DOHH2 (cell line): ENCODE measurements around the gene PHKG2.

Source experiments
- H3F3A ChIP-seq: fragments of 200-600 bp; sonication (generic), shearing (Covaris generic); 2 replicates; pipeline ENCODE4 v1.6.0; 2016; ENCODE audit warnings: antibody characterized with exemption, mild to moderate bottlenecking; ENCODE audit not compliant: control insufficient read depth, insufficient read depth
- H3K27ac ChIP-seq: fragments of 200-600 bp; sonication (generic); 2 replicates; pipeline ENCODE4 v1.5.1; 2014; ENCODE audit warnings: low read depth, mild to moderate bottlenecking, low read length, moderate library complexity
- H3K27me3 ChIP-seq: fragments of 200-600 bp; sonication (generic); 2 replicates; pipeline ENCODE4 v1.6.1; 2014; ENCODE audit warnings: mild to moderate bottlenecking, low read length, mixed read lengths; ENCODE audit not compliant: control insufficient read depth
- H3K36me3 ChIP-seq: fragments of 200-600 bp; sonication (generic); 2 replicates; pipeline ENCODE4 v1.6.1; 2014; ENCODE audit warnings: mild to moderate bottlenecking, low read length, moderate library complexity, mixed read lengths; ENCODE audit not compliant: control insufficient read depth
- H3K4me1 ChIP-seq: fragments of 200-600 bp; sonication (generic); 2 replicates; pipeline ENCODE4 v1.6.1; 2014; ENCODE audit warnings: mild to moderate bottlenecking, low read length, mixed read lengths; ENCODE audit not compliant: control insufficient read depth
- H3K4me2 ChIP-seq: fragments of 200-600 bp; sonication (generic); 2 replicates; pipeline ENCODE4 v1.6.0; 2014; ENCODE audit warnings: mild to moderate bottlenecking, low read length, moderate library complexity
- H3K4me3 ChIP-seq: fragments of 200-600 bp; sonication (generic); 2 replicates; pipeline ENCODE4 v1.5.1; 2014; ENCODE audit warnings: mild to moderate bottlenecking, low read length, mixed read lengths
- H3K79me2 ChIP-seq: fragments of 200-600 bp; sonication (generic); 2 replicates; pipeline ENCODE4 v1.6.1; 2014; ENCODE audit warnings: mild to moderate bottlenecking, low read length, mixed read lengths; ENCODE audit not compliant: control insufficient read depth
- H3K9me2 ChIP-seq: fragments of 200-600 bp; sonication (generic); replicated peaks from 2 replicates; pipeline ENCODE4 v1.6.1; 2014; ENCODE audit warnings: mild to moderate bottlenecking, low read length, mixed read lengths; ENCODE audit not compliant: control insufficient read depth
- H3K9me3 ChIP-seq: fragments of 200-600 bp; sonication (generic); 2 replicates; pipeline ENCODE4 v1.6.1; 2014; ENCODE audit warnings: antibody characterized with exemption, low read length, mixed read lengths; ENCODE audit not compliant: control insufficient read depth, insufficient read depth
- H4K20me1 ChIP-seq: fragments of 200-600 bp; sonication (generic); 2 replicates; pipeline ENCODE4 v1.6.0; 2014; ENCODE audit warnings: low read depth, mild to moderate bottlenecking, antibody characterized with exemption, low read length, moderate library complexity; ENCODE audit not compliant: control insufficient read depth, insufficient read depth
- EZH2phosphoT487 ChIP-seq: fragments of 200-600 bp; sonication (generic); IDR thresholded peaks from 2 replicates; pipeline ENCODE4 v1.6.1; 2017; ENCODE audit warnings: borderline replicate concordance, mild to moderate bottlenecking, antibody characterized with exemption, low read length, moderate library complexity, mixed read lengths
- TF ChIP-seq, protein P1 (sequence below): fragments of 200-600 bp; sonication (generic); IDR thresholded peaks from one replicate; pipeline ENCODE4 v1.5.1; 2014; ENCODE audit warnings: antibody characterized with exemption, mild to moderate bottlenecking, low read depth, low read length; ENCODE audit not compliant: poor library complexity, severe bottlenecking

The PHKG2 gene

DNA sequence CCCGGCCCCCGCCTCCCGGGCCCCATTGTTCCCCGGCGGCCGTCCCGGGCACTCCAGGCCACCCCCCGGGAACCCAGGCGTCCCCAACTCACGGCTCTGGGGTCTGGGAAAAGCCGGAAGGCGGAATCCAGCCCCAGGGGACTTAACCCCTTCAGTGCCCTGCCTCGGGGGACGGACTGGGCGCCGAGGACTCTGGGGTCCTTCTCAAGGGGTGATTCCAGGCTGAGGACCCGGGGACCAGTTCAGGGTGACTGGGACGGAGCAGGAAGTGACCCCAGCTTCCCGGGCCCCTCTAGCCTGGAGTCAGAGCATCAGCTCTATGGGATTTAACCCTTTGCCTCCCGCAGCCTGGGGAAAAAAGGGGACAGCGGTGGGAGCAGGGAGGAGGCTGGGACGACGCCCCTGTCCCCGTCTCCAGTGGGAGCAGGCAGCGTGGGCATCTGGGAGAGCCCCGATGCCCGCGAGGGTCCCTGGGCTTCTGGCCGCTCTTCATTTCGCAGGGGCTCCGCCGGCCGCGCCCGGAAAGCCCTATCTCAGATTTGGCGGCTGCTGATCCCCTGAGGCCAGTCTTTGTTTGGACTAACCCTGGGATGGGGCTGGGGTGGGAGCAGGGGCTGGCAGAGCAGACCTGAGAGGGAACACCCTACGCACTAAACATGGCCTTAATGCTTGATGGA is 38.8 kb downstream of the PHKG2 start, which contains the start of gene ZNF629:
Gene ZNF629, minus strand, starts transcription at position 270 of the 677 bp plus-strand sequence. CDS start 2,723 bp downstream, outside the sequence.
- no peaks in the 10 kb centered on the region for H3K27me3 ChIP-seq
- H3K36me3 ChIP-seq = peaks cover 14% of the 10 kb centered on the region
- H3K4me3 ChIP-seq = peak within 1 kb of the TSS; percentile 83
- no peak within 1 kb of the TSS for H3K27ac ChIP-seq
- no peaks in the 10 kb centered on the region for H3F3A ChIP-seq
- peaks cover 21% of the 10 kb centered on the region for H3K79me2 ChIP-seq
- no peaks in the 10 kb centered on the region for H4K20me1 ChIP-seq
- H3K9me2 ChIP-seq = no peaks in the 10 kb centered on the region
- TF ChIP-seq EZH2phosphoT487 = no peak
- H3K4me1 ChIP-seq = peaks cover 19% of the 10 kb centered on the region
- H3K4me2 ChIP-seq = peak within 1 kb of the TSS; percentile 63
- H3K9me3 ChIP-seq = no peaks in the 10 kb centered on the region

GRCh38 chr16:30787613-30788378 is 39.6 kb downstream of the PHKG2 start:
- Histone ChIP-seq H3K9me2 (no peaks in the 10 kb centered on the region), H3K36me3 (peaks cover 10% of the 10 kb centered on the region), H3K9me3 (no peaks in the 10 kb centered on the region), H3F3A (no peaks in the 10 kb centered on the region), H3K4me1 (peaks cover 19% of the 10 kb centered on the region), H3K4me2 (peak overlapping the region; percentile 63), H3K27ac (no peak overlapping the region), H4K20me1 (no peaks in the 10 kb centered on the region), H3K79me2 (peaks cover 21% of the 10 kb centered on the region), H3K27me3 (no peaks in the 10 kb centered on the region), H3K4me3 (peak overlapping the region; percentile 83)
- TF ChIP-seq EZH2phosphoT487 = no peak
- TF ChIP-seq, protein P1, sequence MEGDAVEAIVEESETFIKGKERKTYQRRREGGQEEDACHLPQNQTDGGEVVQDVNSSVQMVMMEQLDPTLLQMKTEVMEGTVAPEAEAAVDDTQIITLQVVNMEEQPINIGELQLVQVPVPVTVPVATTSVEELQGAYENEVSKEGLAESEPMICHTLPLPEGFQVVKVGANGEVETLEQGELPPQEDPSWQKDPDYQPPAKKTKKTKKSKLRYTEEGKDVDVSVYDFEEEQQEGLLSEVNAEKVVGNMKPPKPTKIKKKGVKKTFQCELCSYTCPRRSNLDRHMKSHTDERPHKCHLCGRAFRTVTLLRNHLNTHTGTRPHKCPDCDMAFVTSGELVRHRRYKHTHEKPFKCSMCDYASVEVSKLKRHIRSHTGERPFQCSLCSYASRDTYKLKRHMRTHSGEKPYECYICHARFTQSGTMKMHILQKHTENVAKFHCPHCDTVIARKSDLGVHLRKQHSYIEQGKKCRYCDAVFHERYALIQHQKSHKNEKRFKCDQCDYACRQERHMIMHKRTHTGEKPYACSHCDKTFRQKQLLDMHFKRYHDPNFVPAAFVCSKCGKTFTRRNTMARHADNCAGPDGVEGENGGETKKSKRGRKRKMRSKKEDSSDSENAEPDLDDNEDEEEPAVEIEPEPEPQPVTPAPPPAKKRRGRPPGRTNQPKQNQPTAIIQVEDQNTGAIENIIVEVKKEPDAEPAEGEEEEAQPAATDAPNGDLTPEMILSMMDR = no peak

- H3K9me3 ChIP-seq = no peaks in the 10 kb centered on the region
- H3K4me3 ChIP-seq = no peak overlapping the region
- no peaks in the 10 kb centered on the region for H3K36me3 ChIP-seq
- no peaks in the 10 kb centered on the region for H3K27me3 ChIP-seq
- no peaks in the 10 kb centered on the region for H3K9me2 ChIP-seq
- no peaks in the 10 kb centered on the region for H3K79me2 ChIP-seq
- TF ChIP-seq EZH2phosphoT487 = no peak
- TF ChIP-seq, protein P1 = no peak
- no peaks in the 10 kb centered on the region for H3F3A ChIP-seq
- H4K20me1 ChIP-seq = no peaks in the 10 kb centered on the region
- no peak overlapping the region for H3K27ac ChIP-seq
- no peak overlapping the region for H3K4me2 ChIP-seq
- no peaks in the 10 kb centered on the region for H3K4me1 ChIP-seq
Measured at GRCh38 chr16:30793508-30794069, 45.4 kb downstream of the PHKG2 start.
